GM23338 (cell line): ENCODE measurements around the gene LCN6.

Source experiments
- CREB1 ChIP-seq: fragments of 250-450 bp; sonication (Bioruptor Pico); IDR thresholded peaks from 2 replicates; pipeline ENCODE4 v1.5.0; 2020; ENCODE audit warnings: low read depth, mild to moderate bottlenecking, moderate library complexity
- EZH2 ChIP-seq: fragments of 200-600 bp; sonication (generic); IDR thresholded peaks from one replicate; pipeline ENCODE4 v1.8.0; 2017; ENCODE audit warnings: antibody characterized with exemption, mild to moderate bottlenecking, low read depth; ENCODE audit not compliant: unreplicated experiment
- EZH2phosphoT487 ChIP-seq: fragments of 200-600 bp; sonication (generic); IDR thresholded peaks from one replicate; pipeline ENCODE4 v1.8.1; 2018; ENCODE audit warnings: antibody characterized with exemption; ENCODE audit not compliant: unreplicated experiment
- JUNB ChIP-seq: IDR thresholded peaks from one replicate; pipeline ENCODE4 v1.6.1; 2016; ENCODE audit warnings: antibody characterized with exemption; ENCODE audit not compliant: unreplicated experiment
- POLR2AphosphoS5 ChIP-seq: IDR thresholded peaks from 2 replicates; pipeline ENCODE4 v1.6.1; 2016; ENCODE audit warnings: antibody characterized with exemption, low read depth
- STAT1 ChIP-seq: IDR thresholded peaks from one replicate; pipeline ENCODE4 v1.6.1; 2016; ENCODE audit warnings: antibody characterized with exemption; ENCODE audit not compliant: unreplicated experiment
- ZNF114 ChIP-seq: fragments of 250-450 bp; sonication (Bioruptor Pico); IDR thresholded peaks from 2 replicates; pipeline ENCODE4 v1.5.0; 2020; ENCODE audit warnings: mild to moderate bottlenecking, moderate library complexity
- ZNF331 ChIP-seq: fragments of 250-450 bp; sonication (Bioruptor Pico); IDR thresholded peaks from 2 replicates; pipeline ENCODE4 v1.5.0; 2020; ENCODE audit warnings: low read depth, mild to moderate bottlenecking, moderate library complexity
- TF ChIP-seq, protein P1 (sequence below), 2 experiments: fragments of 200-600 bp in 1 of 2; sonication (generic) in 1 of 2; conservative IDR thresholded peaks; 2 replicates each; pipeline versions ENCODE4 v1.5.1 to v1.6.1; 2016 to 2017; ENCODE audit warnings: antibody characterized with exemption in 2 of 2, low read depth in 2 of 2, mild to moderate bottlenecking in 2 of 2, moderate library complexity in 1 of 2
- TF ChIP-seq, protein P2 (sequence below): IDR thresholded peaks from one replicate; pipeline ENCODE4 v1.6.1; 2018; ENCODE audit warnings: antibody characterized with exemption; ENCODE audit not compliant: unreplicated experiment

DNA sequence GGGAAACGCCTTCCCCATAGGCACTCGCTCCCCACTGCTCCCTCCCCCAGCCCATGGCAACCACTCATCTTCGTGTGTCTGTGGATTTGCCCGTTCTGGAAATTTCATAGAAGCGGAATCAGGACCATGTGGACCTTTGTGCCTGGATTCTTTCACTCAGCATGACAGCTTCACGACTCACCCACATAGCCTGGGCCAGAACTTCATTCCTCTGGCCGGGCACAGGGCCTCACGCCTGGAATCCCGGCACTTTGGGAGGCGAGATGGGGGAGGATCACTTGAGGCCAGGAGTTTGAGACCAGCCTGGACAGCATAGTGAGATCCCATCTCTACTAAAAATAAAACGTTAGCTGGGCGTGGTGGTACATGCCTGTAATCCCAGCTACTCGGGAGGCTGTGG, 48.0 kb downstream of the LCN6 start:
- TF ChIP-seq, protein P1, sequence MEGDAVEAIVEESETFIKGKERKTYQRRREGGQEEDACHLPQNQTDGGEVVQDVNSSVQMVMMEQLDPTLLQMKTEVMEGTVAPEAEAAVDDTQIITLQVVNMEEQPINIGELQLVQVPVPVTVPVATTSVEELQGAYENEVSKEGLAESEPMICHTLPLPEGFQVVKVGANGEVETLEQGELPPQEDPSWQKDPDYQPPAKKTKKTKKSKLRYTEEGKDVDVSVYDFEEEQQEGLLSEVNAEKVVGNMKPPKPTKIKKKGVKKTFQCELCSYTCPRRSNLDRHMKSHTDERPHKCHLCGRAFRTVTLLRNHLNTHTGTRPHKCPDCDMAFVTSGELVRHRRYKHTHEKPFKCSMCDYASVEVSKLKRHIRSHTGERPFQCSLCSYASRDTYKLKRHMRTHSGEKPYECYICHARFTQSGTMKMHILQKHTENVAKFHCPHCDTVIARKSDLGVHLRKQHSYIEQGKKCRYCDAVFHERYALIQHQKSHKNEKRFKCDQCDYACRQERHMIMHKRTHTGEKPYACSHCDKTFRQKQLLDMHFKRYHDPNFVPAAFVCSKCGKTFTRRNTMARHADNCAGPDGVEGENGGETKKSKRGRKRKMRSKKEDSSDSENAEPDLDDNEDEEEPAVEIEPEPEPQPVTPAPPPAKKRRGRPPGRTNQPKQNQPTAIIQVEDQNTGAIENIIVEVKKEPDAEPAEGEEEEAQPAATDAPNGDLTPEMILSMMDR (conservative IDR thresholded peaks at IDR 0.05; ENCODE audit: low read depth in 2 of 2), result no peak
- TF ChIP-seq EZH2phosphoT487 (no peak), POLR2AphosphoS5 (no peak), STAT1 (no peak), ZNF114 (CRISPR knock-in tag) (no peak), EZH2 (no peak), CREB1 (CRISPR knock-in tag) (no peak), ZNF331 (CRISPR knock-in tag) (no peak), JUNB (no peak)
- TF ChIP-seq, protein P2, sequence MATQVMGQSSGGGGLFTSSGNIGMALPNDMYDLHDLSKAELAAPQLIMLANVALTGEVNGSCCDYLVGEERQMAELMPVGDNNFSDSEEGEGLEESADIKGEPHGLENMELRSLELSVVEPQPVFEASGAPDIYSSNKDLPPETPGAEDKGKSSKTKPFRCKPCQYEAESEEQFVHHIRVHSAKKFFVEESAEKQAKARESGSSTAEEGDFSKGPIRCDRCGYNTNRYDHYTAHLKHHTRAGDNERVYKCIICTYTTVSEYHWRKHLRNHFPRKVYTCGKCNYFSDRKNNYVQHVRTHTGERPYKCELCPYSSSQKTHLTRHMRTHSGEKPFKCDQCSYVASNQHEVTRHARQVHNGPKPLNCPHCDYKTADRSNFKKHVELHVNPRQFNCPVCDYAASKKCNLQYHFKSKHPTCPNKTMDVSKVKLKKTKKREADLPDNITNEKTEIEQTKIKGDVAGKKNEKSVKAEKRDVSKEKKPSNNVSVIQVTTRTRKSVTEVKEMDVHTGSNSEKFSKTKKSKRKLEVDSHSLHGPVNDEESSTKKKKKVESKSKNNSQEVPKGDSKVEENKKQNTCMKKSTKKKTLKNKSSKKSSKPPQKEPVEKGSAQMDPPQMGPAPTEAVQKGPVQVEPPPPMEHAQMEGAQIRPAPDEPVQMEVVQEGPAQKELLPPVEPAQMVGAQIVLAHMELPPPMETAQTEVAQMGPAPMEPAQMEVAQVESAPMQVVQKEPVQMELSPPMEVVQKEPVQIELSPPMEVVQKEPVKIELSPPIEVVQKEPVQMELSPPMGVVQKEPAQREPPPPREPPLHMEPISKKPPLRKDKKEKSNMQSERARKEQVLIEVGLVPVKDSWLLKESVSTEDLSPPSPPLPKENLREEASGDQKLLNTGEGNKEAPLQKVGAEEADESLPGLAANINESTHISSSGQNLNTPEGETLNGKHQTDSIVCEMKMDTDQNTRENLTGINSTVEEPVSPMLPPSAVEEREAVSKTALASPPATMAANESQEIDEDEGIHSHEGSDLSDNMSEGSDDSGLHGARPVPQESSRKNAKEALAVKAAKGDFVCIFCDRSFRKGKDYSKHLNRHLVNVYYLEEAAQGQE, result no peak
